Measurements from ENCODE around the gene PLA2G6. TPM values are rescaled to one million over a fixed set of nuclear protein-coding genes. Genes with fewer than 3 reads are reported as not detected.

The PLA2G6 gene
- total and polyA plus RNA-seq, 9 of the 15 experiments (the other 6 are each of a cell fraction or from before 2014, with no cell fraction given) = 0.11 to 12.2 (median 9.7) TPM

- TF ChIP-seq, protein P1, sequence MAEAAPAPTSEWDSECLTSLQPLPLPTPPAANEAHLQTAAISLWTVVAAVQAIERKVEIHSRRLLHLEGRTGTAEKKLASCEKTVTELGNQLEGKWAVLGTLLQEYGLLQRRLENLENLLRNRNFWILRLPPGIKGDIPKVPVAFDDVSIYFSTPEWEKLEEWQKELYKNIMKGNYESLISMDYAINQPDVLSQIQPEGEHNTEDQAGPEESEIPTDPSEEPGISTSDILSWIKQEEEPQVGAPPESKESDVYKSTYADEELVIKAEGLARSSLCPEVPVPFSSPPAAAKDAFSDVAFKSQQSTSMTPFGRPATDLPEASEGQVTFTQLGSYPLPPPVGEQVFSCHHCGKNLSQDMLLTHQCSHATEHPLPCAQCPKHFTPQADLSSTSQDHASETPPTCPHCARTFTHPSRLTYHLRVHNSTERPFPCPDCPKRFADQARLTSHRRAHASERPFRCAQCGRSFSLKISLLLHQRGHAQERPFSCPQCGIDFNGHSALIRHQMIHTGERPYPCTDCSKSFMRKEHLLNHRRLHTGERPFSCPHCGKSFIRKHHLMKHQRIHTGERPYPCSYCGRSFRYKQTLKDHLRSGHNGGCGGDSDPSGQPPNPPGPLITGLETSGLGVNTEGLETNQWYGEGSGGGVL (CRISPR knock-in tag; IDR thresholded peaks at IDR 0.05) = no peak
- peak; percentile 73 to 80 for TF ChIP-seq NRF1 (conservative IDR thresholded peaks at IDR 0.05 in 1 of 2, IDR thresholded peaks at IDR 0.05 in 1 of 2)
- no peak for TF ChIP-seq ZNF436 (CRISPR knock-in tag; IDR thresholded peaks at IDR 0.05)
- no peak for TF ChIP-seq FIP1L1 (IDR thresholded peaks at IDR 0.05; ENCODE audit: low read depth, low read length, poor library complexity, severe bottlenecking)
- TF ChIP-seq, protein P2, sequence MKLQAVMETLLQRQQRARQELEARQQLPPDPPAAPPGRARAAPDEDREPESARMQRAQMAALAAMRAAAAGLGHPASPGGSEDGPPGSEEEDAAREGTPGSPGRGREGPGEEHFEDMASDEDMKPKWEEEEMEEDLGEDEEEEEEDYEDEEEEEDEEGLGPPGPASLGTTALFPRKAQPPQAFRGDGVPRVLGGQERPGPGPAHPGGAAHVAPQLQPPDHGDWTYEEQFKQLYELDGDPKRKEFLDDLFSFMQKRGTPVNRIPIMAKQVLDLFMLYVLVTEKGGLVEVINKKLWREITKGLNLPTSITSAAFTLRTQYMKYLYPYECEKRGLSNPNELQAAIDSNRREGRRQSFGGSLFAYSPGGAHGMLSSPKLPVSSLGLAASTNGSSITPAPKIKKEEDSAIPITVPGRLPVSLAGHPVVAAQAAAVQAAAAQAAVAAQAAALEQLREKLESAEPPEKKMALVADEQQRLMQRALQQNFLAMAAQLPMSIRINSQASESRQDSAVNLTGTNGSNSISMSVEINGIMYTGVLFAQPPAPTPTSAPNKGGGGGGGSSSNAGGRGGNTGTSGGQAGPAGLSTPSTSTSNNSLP (IDR thresholded peaks at IDR 0.05; ENCODE audit: borderline replicate concordance, low read depth, low read length) = no peak
- no peak for TF ChIP-seq DNMT1 (IDR thresholded peaks at IDR 0.05)
- TF ChIP-seq STAT5A (IDR thresholded peaks at IDR 0.05; ENCODE audit: borderline replicate concordance, low read length) = no peak
- no peak for TF ChIP-seq XRCC5 (IDR thresholded peaks at IDR 0.05; ENCODE audit: low read depth, low read length)
- TF ChIP-seq, protein P3, sequence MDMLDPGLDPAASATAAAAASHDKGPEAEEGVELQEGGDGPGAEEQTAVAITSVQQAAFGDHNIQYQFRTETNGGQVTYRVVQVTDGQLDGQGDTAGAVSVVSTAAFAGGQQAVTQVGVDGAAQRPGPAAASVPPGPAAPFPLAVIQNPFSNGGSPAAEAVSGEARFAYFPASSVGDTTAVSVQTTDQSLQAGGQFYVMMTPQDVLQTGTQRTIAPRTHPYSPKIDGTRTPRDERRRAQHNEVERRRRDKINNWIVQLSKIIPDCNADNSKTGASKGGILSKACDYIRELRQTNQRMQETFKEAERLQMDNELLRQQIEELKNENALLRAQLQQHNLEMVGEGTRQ (CRISPR knock-in tag; IDR thresholded peaks at IDR 0.05) = no peak
- no peak for TF ChIP-seq GATAD2A (IDR thresholded peaks at IDR 0.05)
- TF ChIP-seq MAFG (tag; conservative IDR thresholded peaks at IDR 0.05) = no peak
- TF ChIP-seq MED1 (CRISPR knock-in tag; IDR thresholded peaks at IDR 0.05; ENCODE audit: borderline replicate concordance) = no peak
- TF ChIP-seq GABPB1 (CRISPR knock-in tag; IDR thresholded peaks at IDR 0.05) = no peak
- no peak for TF ChIP-seq NUFIP1 (IDR thresholded peaks at IDR 0.05; ENCODE audit: partially characterized antibody)
- TF ChIP-seq KHSRP (IDR thresholded peaks at IDR 0.05) = no peak
- TF ChIP-seq TEAD4 (IDR thresholded peaks at IDR 0.05; ENCODE audit: low read length) = no peak
- TF ChIP-seq TEAD4 (CRISPR knock-in tag; IDR thresholded peaks at IDR 0.05; ENCODE audit: borderline replicate concordance) = no peak
- TF ChIP-seq, protein P4, sequence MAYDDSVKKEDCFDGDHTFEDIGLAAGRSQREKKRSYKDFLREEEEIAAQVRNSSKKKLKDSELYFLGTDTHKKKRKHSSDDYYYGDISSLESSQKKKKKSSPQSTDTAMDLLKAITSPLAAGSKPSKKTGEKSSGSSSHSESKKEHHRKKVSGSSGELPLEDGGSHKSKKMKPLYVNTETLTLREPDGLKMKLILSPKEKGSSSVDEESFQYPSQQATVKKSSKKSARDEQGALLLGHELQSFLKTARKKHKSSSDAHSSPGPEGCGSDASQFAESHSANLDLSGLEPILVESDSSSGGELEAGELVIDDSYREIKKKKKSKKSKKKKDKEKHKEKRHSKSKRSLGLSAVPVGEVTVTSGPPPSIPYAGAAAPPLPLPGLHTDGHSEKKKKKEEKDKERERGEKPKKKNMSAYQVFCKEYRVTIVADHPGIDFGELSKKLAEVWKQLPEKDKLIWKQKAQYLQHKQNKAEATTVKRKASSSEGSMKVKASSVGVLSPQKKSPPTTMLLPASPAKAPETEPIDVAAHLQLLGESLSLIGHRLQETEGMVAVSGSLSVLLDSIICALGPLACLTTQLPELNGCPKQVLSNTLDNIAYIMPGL (CRISPR knock-in tag; IDR thresholded peaks at IDR 0.05) = no peak
- TF ChIP-seq ZNF253 (CRISPR knock-in tag; conservative IDR thresholded peaks at IDR 0.05) = no peak
- TF ChIP-seq SRSF7 (optimal IDR thresholded peaks at IDR 0.05; ENCODE audit: low read depth, low read length) = no peak
- TF ChIP-seq THRAP3 (IDR thresholded peaks at IDR 0.05; ENCODE audit: borderline replicate concordance) = no peak
- 0 out of 2 replicates have a peak, but pooled peaks have one; percentile 19 for TF ChIP-seq ZKSCAN1 (IDR thresholded peaks at IDR 0.05; ENCODE audit: low read depth, low read length)
- TF ChIP-seq NFIX (CRISPR knock-in tag; IDR thresholded peaks at IDR 0.05; ENCODE audit: low read depth) = no peak
Observed at GRCh38 chr22:38214302-38215056, 32.8 kb upstream of the PLA2G6 start (continued).

All from K562 (cell line).